ENCODE results near the gene TXNDC5. TPM values are rescaled to one million over a fixed set of nuclear protein-coding genes. Genes with fewer than 3 reads are reported as not detected.

Gene TXNDC5
- total and polyA plus RNA-seq, 2 experiments from 2014 or later: 42.9 to 210 TPM

GRCh38 chr6:7919871-7920270 is 9.3 kb upstream of the TXNDC5 start:
- Mint-ChIP-seq H3K4me3 (no peak overlapping the region), H3K27me3 (ENCODE audit: insufficient read depth, low read depth, poor library complexity) (no peaks in the 10 kb centered on the region), H3K4me1 (no peaks in the 10 kb centered on the region), H3K36me3 (ENCODE audit: low read depth) (peaks cover 3% of the 10 kb centered on the region; the same call in 1 of the 3 replicates), H3K27ac (no peak overlapping the region), H3K9me3 (peaks cover 13% of the 10 kb centered on the region)
- Histone ChIP-seq H3F3A (replicated peaks; ENCODE audit: low read depth) (no peaks in the 10 kb centered on the region), H4K20me1 (replicated peaks; ENCODE audit: insufficient read depth) (no peaks in the 10 kb centered on the region), H3K4me3 (no peak overlapping the region), H3K79me2 (replicated peaks; ENCODE audit: insufficient read depth) (no peaks in the 10 kb centered on the region), H3K9me2 (ENCODE audit: insufficient read depth) (0 out of 2 replicates have a peak, but pooled peaks cover 3% of the 10 kb centered on the region), H3K27ac (ENCODE audit: low read depth) (no peak overlapping the region), H3K4me2 (no peak overlapping the region), H3K27me3 (ENCODE audit: insufficient read depth) (no peaks in the 10 kb centered on the region), H3K36me3 (ENCODE audit: insufficient read depth) (no peaks in the 10 kb centered on the region), H3K4me1 (ENCODE audit: insufficient read depth) (no peaks in the 10 kb centered on the region), H2AFZ (no peak overlapping the region)
- ATAC-seq (no peak), DNase-seq (ENCODE audit: low spot score) (peak; percentile 27)
- TF ChIP-seq EZH2phosphoT487 (IDR thresholded peaks at IDR 0.05; ENCODE audit: unreplicated experiment) (no peak), NANOG (IDR thresholded peaks at IDR 0.05; ENCODE audit: borderline replicate concordance) (no peak), POLR2AphosphoS5 (IDR thresholded peaks at IDR 0.05; ENCODE audit: low read depth) (no peak), JUNB (IDR thresholded peaks at IDR 0.05; ENCODE audit: unreplicated experiment) (no peak), ETS1 (IDR thresholded peaks at IDR 0.05) (no peak), STAT1 (IDR thresholded peaks at IDR 0.05; ENCODE audit: unreplicated experiment) (no peak), EZH2 (IDR thresholded peaks at IDR 0.05; ENCODE audit: low read depth, unreplicated experiment) (no peak), CTCF (conservative IDR thresholded peaks at IDR 0.05; ENCODE audit: low read depth in 2 of 2) (no peak), ZNF462 (CRISPR knock-in tag; IDR thresholded peaks at IDR 0.05) (no peak), ZNF114 (CRISPR knock-in tag; IDR thresholded peaks at IDR 0.05) (no peak), CREB1 (CRISPR knock-in tag; IDR thresholded peaks at IDR 0.05; ENCODE audit: low read depth) (no peak), ZNF331 (CRISPR knock-in tag; IDR thresholded peaks at IDR 0.05; ENCODE audit: low read depth) (no peak), REST (IDR thresholded peaks at IDR 0.05; ENCODE audit: unreplicated experiment) (no peak)

Data from GM23338 (cell line).